MM.1S (cell line): Measurements from ENCODE around the gene MYH15.

Source experiments
- EZH2 ChIP-seq: fragments of 300-600 bp; sonication (generic); optimal IDR thresholded peaks from 2 replicates; pipeline ENCODE3; 2017; ENCODE audit warnings: low read depth, mild to moderate bottlenecking, antibody characterized with exemption, low read length, mixed read lengths
- EZH2phosphoT487 ChIP-seq: fragments of 300-600 bp; sonication (generic); IDR thresholded peaks from 2 replicates; pipeline ENCODE4 v1.6.1; 2018; ENCODE audit warnings: antibody characterized with exemption, low read length
- TF ChIP-seq, protein P1 (sequence below): fragments of 300-600 bp; sonication (generic); IDR thresholded peaks from 2 replicates; pipeline ENCODE4 v1.5.1; 2016; ENCODE audit warnings: antibody characterized with exemption, low read length, mixed read lengths

DNA sequence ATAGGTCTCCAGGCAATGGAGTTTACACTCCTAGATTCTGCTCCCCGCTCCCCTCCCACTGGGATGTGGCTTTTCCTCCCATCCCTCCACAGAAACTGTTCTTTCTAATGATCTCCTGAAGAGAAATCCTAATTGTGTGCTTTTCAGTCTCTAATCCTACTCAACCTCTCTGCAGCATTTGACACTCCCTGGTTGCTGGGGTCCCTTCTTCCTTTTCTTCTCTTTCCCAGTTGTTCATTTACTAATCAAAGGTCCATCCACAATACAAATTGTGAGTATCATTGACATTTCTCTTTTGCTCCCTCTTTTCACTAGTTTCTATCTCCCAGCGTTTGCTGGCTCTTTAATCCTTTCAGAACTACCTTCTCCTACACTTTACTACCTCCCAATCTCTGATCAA, 6.5 kb upstream of the MYH15 start:
- TF ChIP-seq, protein P1, sequence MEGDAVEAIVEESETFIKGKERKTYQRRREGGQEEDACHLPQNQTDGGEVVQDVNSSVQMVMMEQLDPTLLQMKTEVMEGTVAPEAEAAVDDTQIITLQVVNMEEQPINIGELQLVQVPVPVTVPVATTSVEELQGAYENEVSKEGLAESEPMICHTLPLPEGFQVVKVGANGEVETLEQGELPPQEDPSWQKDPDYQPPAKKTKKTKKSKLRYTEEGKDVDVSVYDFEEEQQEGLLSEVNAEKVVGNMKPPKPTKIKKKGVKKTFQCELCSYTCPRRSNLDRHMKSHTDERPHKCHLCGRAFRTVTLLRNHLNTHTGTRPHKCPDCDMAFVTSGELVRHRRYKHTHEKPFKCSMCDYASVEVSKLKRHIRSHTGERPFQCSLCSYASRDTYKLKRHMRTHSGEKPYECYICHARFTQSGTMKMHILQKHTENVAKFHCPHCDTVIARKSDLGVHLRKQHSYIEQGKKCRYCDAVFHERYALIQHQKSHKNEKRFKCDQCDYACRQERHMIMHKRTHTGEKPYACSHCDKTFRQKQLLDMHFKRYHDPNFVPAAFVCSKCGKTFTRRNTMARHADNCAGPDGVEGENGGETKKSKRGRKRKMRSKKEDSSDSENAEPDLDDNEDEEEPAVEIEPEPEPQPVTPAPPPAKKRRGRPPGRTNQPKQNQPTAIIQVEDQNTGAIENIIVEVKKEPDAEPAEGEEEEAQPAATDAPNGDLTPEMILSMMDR, result no peak
- no peak for TF ChIP-seq EZH2phosphoT487
- no peak for TF ChIP-seq EZH2
